Motor neuron (in vitro differentiated cells): ENCODE data around the gene ELP2. TPM values are rescaled to one million over a fixed set of nuclear protein-coding genes. Genes with fewer than 3 reads are reported as not detected.
"Not testable (repeated sequence)": the region's sequence is repeated elsewhere in the genome, so short reads cannot be mapped to it uniquely, and the experiment has no call there.

ENCODE experiments used
- ATAC-seq, 8 experiments: fragments of 200-7000 bp; cut with Tn5 transposase; replicated peaks in 6 of 8; 2 replicates each; pipeline ENCODE4 v1.8.0; 2021; ENCODE audit warnings: mild to moderate bottlenecking in 8 of 8, moderate library complexity in 8 of 8
- H3K27ac ChIP-seq, 2 donors: fragments of 250-450 bp; sonication (Bioruptor Pico); 2 replicates each; pipeline ENCODE4 v1.9.0; 2021; ENCODE audit warnings: antibody characterized with exemption in 2 of 2, mild to moderate bottlenecking in 2 of 2, moderate library complexity in 1 of 2
- H3K4me1 ChIP-seq, 2 donors: fragments of 250-450 bp; sonication (Bioruptor Pico); replicated peaks in 1 of 2; 2 replicates each; pipeline ENCODE4 v1.6.1; 2021; ENCODE audit warnings: antibody characterized with exemption in 2 of 2, mild to moderate bottlenecking in 2 of 2, moderate library complexity in 1 of 2
- H3K4me3 ChIP-seq, 5 donors: fragments of 250-450 bp; sonication (Bioruptor Pico); 2 replicates each; pipeline ENCODE4 v1.9.0; 2021; ENCODE audit warnings: antibody characterized with exemption in 5 of 5, mild to moderate bottlenecking in 5 of 5, moderate library complexity in 4 of 5
- WGBS, 10 experiments: fragments of 450-650 bp; shearing (Covaris generic); methylation state at CpG; one replicate each; pipeline ENCODE4 v1.0.0; 2022; 5-methylcytosine and 5-hydroxymethylcytosine counted together
- in situ Hi-C, 9 experiments: fragments of 400-800 bp; cut with MboI; loops; one replicate each; pipeline ENCODE4 v1.15.0; 2021; ENCODE audit warnings: low sequenced_read_pairs in 9 of 9, low pct_unique_long_range_greater_than_20kb in 2 of 9; ENCODE audit not compliant: unreplicated experiment in 9 of 9
- total RNA-seq, 8 experiments: library from RNA; unstranded; fragments of 300-600 nt; gene quantifications; 2 replicates each; pipeline versions ENCODE4 v1.2.3 to v1.2.4, GENCODE V29; 2022

Gene ELP2
- total RNA-seq, 8 experiments from 2014 or later: 47.7 to 80.1 (median 66.3) TPM

DNA sequence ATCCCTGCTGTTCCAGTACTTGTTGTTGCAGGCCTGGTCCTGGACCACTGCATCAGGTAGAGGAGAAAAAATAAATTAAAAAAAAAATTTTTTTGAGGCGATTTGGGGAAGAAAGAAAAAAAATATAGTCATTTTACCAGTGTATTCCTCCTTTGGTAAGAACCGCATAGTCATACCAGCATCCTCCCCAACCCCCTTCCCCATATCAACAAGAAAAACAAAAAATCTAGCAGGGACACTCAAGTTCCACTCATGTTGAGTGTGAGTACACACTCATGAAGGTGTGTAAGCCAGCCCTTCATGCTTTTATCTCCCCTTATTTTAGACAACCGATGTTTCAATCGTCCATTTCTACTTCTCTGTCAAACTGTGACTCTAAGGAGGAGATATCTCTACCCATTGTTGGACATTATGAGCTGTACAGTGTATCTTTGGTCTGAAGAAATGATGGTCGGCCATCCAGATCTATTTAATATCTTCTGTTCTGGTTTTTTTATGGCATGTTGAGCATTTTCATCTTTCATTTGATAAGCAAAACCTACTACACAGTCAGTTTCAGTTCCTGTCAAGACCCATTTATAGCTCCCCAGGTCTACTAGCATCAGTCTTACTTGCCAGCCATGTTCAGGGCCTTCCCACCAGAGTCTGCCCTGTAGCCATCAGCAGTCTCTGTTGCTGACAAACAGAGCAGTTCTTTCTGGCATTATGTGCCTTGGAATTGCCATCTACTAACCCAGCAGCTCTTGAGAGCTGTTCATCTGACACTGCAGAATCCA lies 20.0 kb downstream of the ELP2 start:
- no peak for ATAC-seq
- H3K4me3 ChIP-seq: no peak overlapping the region
- in situ Hi-C loops: loop anchor here in 2 of 9 experiments (25.0 kb wide), 1 partner anchor 137 kb away; no protein-coding TSS in a partner anchor
- H3K4me1 ChIP-seq: no peaks in the 10 kb centered on the region
- no peak overlapping the region for H3K27ac ChIP-seq
- 93 to 100% (median 99%) methylated on average over 1 to 5 of the region's 5 CpGs for WGBS, 10 experiments

DNA sequence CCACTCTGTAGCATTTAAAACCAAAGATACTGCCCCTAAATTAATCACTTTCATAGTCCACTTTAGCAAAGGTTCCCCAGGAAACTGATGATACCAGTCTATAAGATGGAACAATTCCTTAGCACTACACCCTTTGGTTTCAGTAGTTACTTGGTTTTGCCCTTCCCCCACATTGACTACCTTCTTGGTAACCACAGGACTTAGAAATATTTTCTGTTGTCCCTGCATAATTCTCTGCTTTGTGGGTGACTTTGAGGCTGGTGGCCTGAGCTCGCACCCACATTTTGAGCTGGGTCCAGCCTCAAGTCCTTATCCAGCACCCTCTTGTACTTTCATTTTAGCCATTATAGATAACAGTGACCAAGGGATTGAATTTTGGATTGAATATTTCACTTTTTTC lies 23.1 kb downstream of the ELP2 start:
- in situ Hi-C loops: no loop called here
- Histone ChIP-seq H3K27ac (no peak overlapping the region), H3K4me1 (no peaks in the 10 kb centered on the region), H3K4me3 (no peak overlapping the region)
- ATAC-seq: no peak
- 73 to 100% (median 100%) methylated on average over 1 of the region's 1 CpG; no CpG with 5 or more reads in 3 of the 10 experiments for WGBS, 10 experiments

DNA sequence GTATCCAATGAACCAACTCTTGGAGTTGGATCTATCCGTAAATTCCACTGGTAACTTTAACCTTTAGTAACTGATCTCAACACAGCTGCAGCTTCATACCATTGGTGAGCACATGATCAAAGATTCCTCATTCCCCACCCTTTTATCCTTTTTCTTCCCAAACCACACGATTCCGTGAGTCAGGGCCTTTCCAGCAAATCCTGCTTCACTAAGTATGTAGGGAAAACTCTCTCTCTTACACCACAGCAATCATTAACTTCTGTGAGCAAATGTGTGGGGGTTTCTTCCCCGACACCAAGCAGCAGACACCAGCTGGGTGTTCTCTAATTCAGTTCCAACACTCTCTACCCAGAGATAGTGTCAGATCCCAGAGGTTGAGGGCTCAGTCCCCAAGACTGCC lies 23.5 kb downstream of the ELP2 start:
- H3K4me1 ChIP-seq: no peaks in the 10 kb centered on the region
- peak in 1 of 8 experiments; percentile 89 for ATAC-seq
- H3K27ac ChIP-seq: no peak overlapping the region
- no peak overlapping the region for H3K4me3 ChIP-seq
- WGBS, 10 experiments: 10 to 80% (median 67%) methylated on average over 1 to 4 of the region's 4 CpGs; no CpG with 5 or more reads in 1 of the 10 experiments
- in situ Hi-C loops: no loop called here

DNA sequence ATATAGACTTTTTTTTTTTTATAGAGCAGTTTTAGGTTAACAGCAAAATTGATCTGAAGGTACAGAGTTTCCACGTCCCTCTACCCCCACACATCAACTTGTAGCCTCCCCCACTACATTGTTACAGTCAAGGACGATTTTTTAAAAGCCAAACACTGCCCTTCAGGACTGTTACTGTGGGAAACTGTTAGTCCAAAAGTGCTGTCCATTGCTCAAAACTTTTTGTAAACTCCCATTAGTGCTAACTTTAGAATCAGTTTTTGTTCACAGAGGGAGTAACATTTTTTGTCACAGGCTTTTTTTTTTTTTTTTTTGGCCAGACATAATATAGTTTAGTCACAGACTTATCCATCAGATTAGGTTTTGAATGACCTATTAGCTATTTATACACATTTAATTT lies 24.1 kb downstream of the ELP2 start:
- Histone ChIP-seq H3K4me3 (no peak overlapping the region), H3K4me1 (no peaks in the 10 kb centered on the region), H3K27ac (no peak overlapping the region)
- in situ Hi-C loops: no loop called here
- no peak for ATAC-seq
- WGBS, 10 experiments: 50 to 87% (median 67%) methylated on average over 1 to 2 of the region's 2 CpGs; no CpG with 5 or more reads in 1 of the 10 experiments

DNA sequence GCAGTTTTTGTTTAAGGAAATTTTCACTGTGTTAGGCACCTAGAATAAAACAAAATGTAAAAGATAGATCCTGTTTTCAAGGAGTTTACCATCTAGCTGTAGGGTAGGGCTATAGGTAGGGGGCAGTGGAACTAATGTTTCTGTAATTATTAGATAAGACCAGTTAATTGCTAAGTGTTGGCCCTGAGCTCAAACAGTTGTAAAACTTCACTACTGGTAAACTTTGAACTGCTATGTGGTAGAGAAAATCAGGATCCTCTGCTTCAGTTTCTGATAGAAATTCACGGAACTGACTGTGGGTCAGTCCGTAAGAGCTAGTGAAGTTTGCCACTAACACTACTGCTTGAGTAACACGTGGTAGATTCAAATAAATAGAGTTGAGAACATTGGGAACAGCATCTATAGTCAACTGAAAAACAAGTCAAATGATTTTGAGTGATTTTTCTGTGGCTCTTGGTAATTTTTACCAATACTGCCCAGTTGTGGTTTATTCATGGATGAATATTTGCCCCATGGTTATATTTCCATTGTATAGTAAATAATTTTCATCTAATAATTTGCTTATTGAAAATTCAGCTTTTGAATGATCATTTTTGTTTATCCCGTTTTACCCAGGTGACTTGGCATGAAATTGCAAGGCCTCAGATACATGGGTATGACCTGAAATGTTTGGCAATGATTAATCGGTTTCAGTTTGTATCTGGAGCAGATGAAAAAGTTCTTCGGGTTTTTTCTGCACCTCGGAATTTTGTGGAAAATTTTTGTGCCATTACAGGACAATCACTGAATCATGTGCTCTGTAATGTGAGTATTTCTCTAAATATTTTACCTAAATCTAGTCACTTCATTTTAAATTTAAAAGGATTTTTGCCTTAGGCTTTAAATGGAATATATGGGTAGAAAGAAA lies 26.4 kb downstream of the ELP2 start:
- in situ Hi-C loops: no loop called here
- H3K4me1 ChIP-seq: no peaks in the 10 kb centered on the region
- WGBS, 10 experiments: 37 to 100% (median 90%) methylated on average over 1 to 7 of the region's 7 CpGs
- no peak overlapping the region for H3K4me3 ChIP-seq
- no peak overlapping the region for H3K27ac ChIP-seq
- ATAC-seq: no peak

DNA sequence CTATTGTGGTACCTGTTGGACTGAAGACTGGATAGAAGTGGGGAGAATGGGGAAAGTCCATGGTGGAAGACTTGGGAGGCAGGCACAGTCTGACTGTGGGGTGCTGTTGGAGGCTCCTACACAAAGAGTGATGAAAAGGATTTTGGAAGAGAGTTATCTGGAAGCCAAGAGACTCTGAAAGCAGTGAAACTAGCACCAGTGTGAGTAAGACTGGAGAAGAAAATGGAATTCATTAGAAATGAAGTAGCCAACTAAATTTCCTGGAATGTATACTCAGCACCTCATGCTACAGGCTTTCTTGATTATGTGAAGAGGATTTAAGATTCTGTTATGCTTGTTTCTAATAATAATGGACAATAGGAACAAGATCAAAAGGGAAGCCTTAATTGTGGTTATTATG lies 27.7 kb downstream of the ELP2 start:
- in situ Hi-C loops: no loop called here
- Histone ChIP-seq H3K4me1 (no peaks in the 10 kb centered on the region), H3K27ac (no peak overlapping the region), H3K4me3 (no peak overlapping the region)
- ATAC-seq: no peak

DNA sequence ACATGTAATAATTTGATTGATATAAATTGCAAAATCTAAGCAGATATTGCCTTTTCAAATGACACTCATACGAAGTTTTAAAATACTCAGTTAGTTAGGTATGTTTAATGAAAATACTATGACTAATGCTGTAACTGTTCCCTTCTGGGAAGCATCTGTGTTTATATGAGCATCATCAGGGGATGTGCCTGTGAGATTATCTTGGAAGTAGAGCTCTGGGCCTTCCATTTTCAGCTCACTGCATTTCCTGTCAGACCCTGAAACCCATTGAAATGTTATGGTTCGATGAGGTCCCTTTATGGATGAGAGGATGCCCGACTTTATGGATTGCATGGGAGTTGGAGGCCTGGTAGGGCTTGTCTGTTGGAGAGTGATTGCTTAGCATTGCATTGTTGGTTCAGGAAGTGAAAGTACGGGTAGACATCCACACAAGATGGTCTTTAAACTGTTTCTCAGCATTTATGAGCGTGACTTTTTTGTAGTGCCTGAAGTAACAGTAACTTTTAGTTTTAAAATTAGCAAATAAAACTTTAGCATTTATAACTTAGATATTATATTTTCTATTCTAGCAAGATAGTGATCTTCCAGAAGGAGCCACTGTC lies 28.7 kb downstream of the ELP2 start:
- no peaks in the 10 kb centered on the region for H3K4me1 ChIP-seq
- peak in 2 of 8 experiments; percentile 25 to 67 for ATAC-seq
- in situ Hi-C loops: no loop called here
- H3K27ac ChIP-seq: no peak overlapping the region
- 50 to 100% (median 89%) methylated on average over 2 to 5 of the region's 5 CpGs for WGBS, 10 experiments
- H3K4me3 ChIP-seq: no peak overlapping the region

DNA sequence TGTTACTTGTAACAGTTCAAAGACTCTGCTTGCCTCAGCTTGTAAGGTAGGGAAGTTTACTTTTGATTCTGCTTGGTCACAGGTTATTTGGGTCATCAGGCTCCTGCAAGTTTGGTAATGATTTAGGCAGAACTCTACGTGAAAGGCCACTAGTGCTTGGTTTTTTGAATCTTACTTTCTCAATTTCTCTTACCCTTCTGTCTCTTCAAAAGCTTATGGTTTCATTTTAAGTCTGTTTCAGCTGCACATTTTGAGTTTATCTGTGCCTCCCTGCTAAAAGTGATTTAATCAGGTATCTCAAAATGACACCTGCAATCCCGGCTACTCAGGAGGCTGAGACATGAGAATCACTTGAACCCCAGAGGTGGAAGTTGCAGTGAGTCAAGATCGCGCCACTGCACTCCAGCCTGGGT lies 31.3 kb downstream of the ELP2 start:
- no peak overlapping the region for H3K4me3 ChIP-seq
- in situ Hi-C loops: no loop called here
- WGBS, 10 experiments: 50 to 100% (median 100%) methylated on average over 1 to 4 of the region's 4 CpGs
- no peak overlapping the region for H3K27ac ChIP-seq
- H3K4me1 ChIP-seq: no peaks in the 10 kb centered on the region
- ATAC-seq: no peak

DNA sequence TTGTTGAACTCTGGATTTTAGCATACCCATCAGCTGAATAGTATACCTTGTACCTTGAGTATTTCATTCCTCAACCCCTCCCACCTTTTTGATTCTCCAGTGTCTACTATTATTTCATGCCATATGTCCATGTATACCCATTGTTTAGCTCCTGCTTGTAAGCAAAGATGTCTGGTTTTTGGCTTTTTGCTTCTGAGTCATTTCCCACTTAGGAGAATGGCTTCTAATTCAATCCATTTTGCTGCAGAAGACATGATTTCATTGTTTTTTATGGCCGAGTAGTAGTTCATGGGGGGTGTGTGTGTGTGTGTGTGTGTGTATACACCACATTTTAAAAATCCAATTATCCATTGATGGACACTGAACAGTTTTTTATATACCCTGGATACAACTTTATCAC lies 33.3 kb downstream of the ELP2 start:
- H3K4me1 ChIP-seq: no peaks in the 10 kb centered on the region
- WGBS, 10 experiments: 71 to 83% methylated on average over 1 of the region's 1 CpG; no CpG with 5 or more reads in 8 of the 10 experiments
- H3K4me3 ChIP-seq: no peak overlapping the region
- no peak overlapping the region for H3K27ac ChIP-seq
- no peak for ATAC-seq
- in situ Hi-C loops: no loop called here

DNA sequence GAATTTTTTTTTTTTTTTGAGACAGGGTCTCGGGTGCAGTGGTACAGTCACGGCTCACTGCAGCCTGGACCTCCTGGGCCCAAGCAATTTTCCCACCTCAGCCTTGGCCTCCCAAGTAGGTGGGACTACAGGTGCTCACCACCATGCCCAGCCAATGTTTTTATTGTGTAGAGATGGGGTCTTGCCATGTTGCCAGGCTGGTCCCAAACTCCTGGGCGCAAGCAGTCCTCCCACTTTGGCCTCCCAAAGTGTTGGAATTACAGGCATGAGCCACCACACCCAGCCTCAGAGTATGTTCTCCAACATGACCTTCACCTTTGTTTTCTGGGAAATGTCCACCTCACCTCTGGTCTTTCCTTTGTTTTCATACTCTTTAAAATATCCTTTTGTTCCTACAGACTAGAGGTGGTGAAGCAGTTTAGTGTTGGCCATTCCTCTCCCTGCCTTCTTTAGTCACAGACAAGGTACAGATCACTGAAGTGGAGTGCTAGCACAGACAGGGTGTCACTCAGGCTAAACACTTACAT lies 38.1 kb downstream of the ELP2 start:
- 92 to 100% (median 100%) methylated on average over 1 to 2 of the region's 3 CpGs; no CpG with 5 or more reads in 6 of the 10 experiments for WGBS, 10 experiments
- in situ Hi-C loops: no loop called here
- no peaks in the 10 kb centered on the region for H3K4me1 ChIP-seq
- no peak overlapping the region for H3K27ac ChIP-seq
- ATAC-seq: no peak
- no peak overlapping the region for H3K4me3 ChIP-seq

DNA sequence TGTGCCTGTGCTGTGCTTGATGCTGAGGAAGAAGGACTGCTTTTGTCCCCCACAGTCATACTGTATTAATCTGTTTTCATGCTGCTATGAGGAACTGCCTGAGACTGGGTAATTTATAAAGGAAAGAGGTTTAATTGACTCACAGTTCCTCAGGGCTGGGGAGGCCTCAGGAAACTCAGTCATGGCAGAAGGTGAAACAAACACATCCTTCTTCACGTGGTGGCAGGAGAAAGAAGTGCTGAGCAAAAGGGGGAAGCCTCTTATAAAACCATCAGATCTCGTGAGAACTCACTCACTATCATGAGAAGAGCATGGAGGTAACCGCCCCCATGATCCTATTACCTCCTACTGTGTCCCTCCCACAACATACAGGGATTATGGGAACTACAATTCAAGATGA lies 38.6 kb downstream of the ELP2 start:
- in situ Hi-C loops, H3K4me3 ChIP-seq, ATAC-seq, H3K4me1 ChIP-seq, H3K27ac ChIP-seq: not testable (repeated sequence)
- WGBS, 10 experiments: 86 to 100% (median 94%) methylated on average over 1 to 3 of the region's 3 CpGs; no CpG with 5 or more reads in 3 of the 10 experiments

DNA sequence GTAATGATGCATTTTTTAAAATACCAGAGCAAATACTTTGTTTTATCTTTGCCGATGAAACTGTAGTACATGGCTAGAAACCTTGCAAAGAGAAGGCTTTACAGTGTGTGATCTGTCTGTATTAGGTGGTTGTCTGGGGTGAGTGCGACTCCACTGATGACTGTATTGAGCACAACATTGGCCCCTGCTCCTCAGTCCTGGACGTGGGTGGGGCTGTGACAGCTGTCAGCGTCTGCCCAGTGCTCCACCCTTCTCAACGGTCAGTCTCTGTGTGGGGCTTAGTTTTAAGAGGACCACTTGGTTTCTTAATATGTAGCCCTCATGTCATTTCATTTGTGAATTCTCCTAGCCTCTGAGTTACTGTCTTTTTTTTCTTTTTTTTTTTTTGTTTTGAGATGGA lies 40.2 kb downstream of the ELP2 start:
- H3K27ac ChIP-seq: no peak overlapping the region
- peaks cover 0 to 6% of the 10 kb centered on the region in 2 donors for H3K4me1 ChIP-seq
- no peak overlapping the region for H3K4me3 ChIP-seq
- ATAC-seq: peak in 2 of 8 experiments; percentile 35 to 52
- WGBS, 10 experiments: 40 to 100% (median 86%) methylated on average over 1 to 5 of the region's 5 CpGs; no CpG with 5 or more reads in 5 of the 10 experiments
- in situ Hi-C loops: no loop called here

DNA sequence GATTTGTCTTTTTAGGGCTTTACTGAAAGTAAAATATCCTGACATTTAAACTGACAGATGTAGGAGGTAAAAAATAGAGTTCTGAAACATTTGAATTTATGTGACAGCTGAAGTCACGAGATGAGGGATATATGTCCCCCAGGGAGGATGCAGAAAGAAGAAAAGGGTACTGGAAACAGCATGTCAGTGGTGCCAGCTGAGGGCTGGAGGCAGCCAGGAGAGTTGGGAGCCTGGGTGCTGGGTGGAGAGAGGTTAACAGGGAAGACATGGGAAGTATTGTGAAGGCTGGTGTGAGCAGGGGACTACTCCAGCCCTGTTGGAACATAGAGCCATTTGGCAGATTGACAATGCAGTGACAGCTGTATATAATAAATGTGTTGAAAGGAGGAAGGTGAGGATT lies 45.8 kb downstream of the ELP2 start:
- 67 to 100% (median 100%) methylated on average over 1 of the region's 1 CpG for WGBS, 10 experiments
- in situ Hi-C loops: no loop called here
- no peak for ATAC-seq

More for the DNA sequence above, 45.8 kb downstream of the ELP2 start:
- no peak overlapping the region for H3K27ac ChIP-seq
- H3K4me1 ChIP-seq: peaks cover 0 to 6% of the 10 kb centered on the region in 2 donors
- no peak overlapping the region for H3K4me3 ChIP-seq
